Measurements from ENCODE around the gene LIN28A.
A peak's percentile ranks its signal among the peaks of the same experiment; 100 is the strongest.

The LIN28A gene

GRCh38 chr1:26469558-26469957, 58.9 kb downstream of the LIN28A start:
- no peak overlapping the region; a peak in 1 of 22 replicates for H3K27ac ChIP-seq
- no peak overlapping the region for H3K9ac ChIP-seq
- no peak for TF ChIP-seq Cebpa-rat (IDR thresholded peaks at IDR 0.05)

GRCh38 chr1:26470878-26471497, 60.4 kb downstream of the LIN28A start:
- H3K4me3 ChIP-seq: peak overlapping the region; percentile 89 to 97 (median 93)
- peaks cover 42 to 57% (median 49%) of the 10 kb centered on the region in 10 experiments for H3K4me1 ChIP-seq
- peaks cover 22 to 65% (median 52%) of the 10 kb centered on the region in 11 experiments; a peak in 21 of 22 replicates for H4K20me1 ChIP-seq
- TF ChIP-seq Cebpa-rat (IDR thresholded peaks at IDR 0.05): peak in 1 of 11 experiments; percentile 39; a peak in 2 of 22 replicates
- peaks cover 56 to 67% (median 62%) of the 10 kb centered on the region in 11 experiments for H3K36me3 ChIP-seq
- H3K9ac ChIP-seq: peak overlapping the region; percentile 99 to 100 (median 100)
- H3K27ac ChIP-seq: peak overlapping the region in 10 of 11 experiments; percentile 100; a peak in 18 of 22 replicates
- no peaks in the 10 kb centered on the region for H3K9me3 ChIP-seq (replicated peaks in 1 of 11)
- peak overlapping the region; percentile 94 to 100 (median 98) for H3K4me2 ChIP-seq
- no peaks in the 10 kb centered on the region for H3K27me3 ChIP-seq

More at GRCh38 chr1:26469558-26469957, 58.9 kb downstream of the LIN28A start:
- H4K20me1 ChIP-seq: peaks cover 18 to 60% (median 44%) of the 10 kb centered on the region in 11 experiments; a peak in 21 of 22 replicates
- H3K27me3 ChIP-seq: no peaks in the 10 kb centered on the region
- H3K36me3 ChIP-seq: peaks cover 63 to 70% (median 68%) of the 10 kb centered on the region in 11 experiments
- peak overlapping the region in 10 of 11 experiments; percentile 60 to 100 (median 98); a peak in 14 of 22 replicates for H3K4me2 ChIP-seq
- H3K4me1 ChIP-seq: peaks cover 38 to 51% (median 44%) of the 10 kb centered on the region in 10 experiments
- H3K9me3 ChIP-seq (replicated peaks in 1 of 11): no peaks in the 10 kb centered on the region
- no peak overlapping the region for H3K4me3 ChIP-seq

- H3K4me2 ChIP-seq: peak overlapping the region; percentile 94 to 100 (median 98)
- H3K27me3 ChIP-seq: no peaks in the 10 kb centered on the region
- peaks cover 28 to 72% (median 53%) of the 10 kb centered on the region in 11 experiments; a peak in 21 of 22 replicates for H4K20me1 ChIP-seq
- peaks cover 56 to 67% (median 62%) of the 10 kb centered on the region in 11 experiments for H3K36me3 ChIP-seq
- peak overlapping the region in 10 of 11 experiments; percentile 100; a peak in 20 of 22 replicates for H3K27ac ChIP-seq
- TF ChIP-seq Cebpa-rat (IDR thresholded peaks at IDR 0.05): peak in 4 of 11 experiments; percentile 41 to 76 (median 55); a peak in 4 of 22 replicates
- H3K4me1 ChIP-seq: peaks cover 42 to 61% (median 50%) of the 10 kb centered on the region in 10 experiments
- H3K4me3 ChIP-seq: peak overlapping the region; percentile 89 to 97 (median 93)
- no peaks in the 10 kb centered on the region for H3K9me3 ChIP-seq (replicated peaks in 1 of 11)
- peak overlapping the region; percentile 99 to 100 (median 100) for H3K9ac ChIP-seq
Observed at GRCh38 chr1:26471498-26472319, 61.1 kb downstream of the LIN28A start.

- H3K4me1 ChIP-seq: peaks cover 42 to 64% (median 49%) of the 10 kb centered on the region in 10 experiments
Observed at GRCh38 chr1:26472320-26472900, 61.8 kb downstream of the LIN28A start, which contains the start of gene HMGN2. HMGN2 (plus strand) TSS chr1:26472440; CDS start chr1:26472613, 173 bp downstream.

GRCh38 chr1:26472901-26473845, 62.6 kb downstream of the LIN28A start:
- Histone ChIP-seq H4K20me1 (peaks cover 32 to 76% (median 54%) of the 10 kb centered on the region in 11 experiments; a peak in 21 of 22 replicates), H3K36me3 (peaks cover 53 to 67% (median 61%) of the 10 kb centered on the region in 11 experiments), H3K4me3 (peak overlapping the region; percentile 89 to 97 (median 93)), H3K9me3 (replicated peaks in 1 of 11) (no peaks in the 10 kb centered on the region), H3K27me3 (no peaks in the 10 kb centered on the region), H3K4me2 (peak overlapping the region; percentile 80 to 98 (median 92)), H3K9ac (peak overlapping the region; percentile 99 to 100 (median 100)), H3K27ac (peak overlapping the region; percentile 99 to 100 (median 100); a peak in 21 of 22 replicates), H3K4me1 (peaks cover 42 to 68% (median 45%) of the 10 kb centered on the region in 10 experiments)
- peak in 2 of 11 experiments; percentile 45 to 51; a peak in 1 of 22 replicates for TF ChIP-seq Cebpa-rat (IDR thresholded peaks at IDR 0.05)

More at GRCh38 chr1:26472320-26472900, 61.8 kb downstream of the LIN28A start, which contains the start of gene HMGN2:
- H3K4me2 ChIP-seq: peak within 1 kb of the TSS; percentile 94 to 100 (median 98)
- peaks cover 56 to 67% (median 62%) of the 10 kb centered on the region in 11 experiments for H3K36me3 ChIP-seq
- peaks cover 32 to 77% (median 59%) of the 10 kb centered on the region in 11 experiments; a peak in 21 of 22 replicates for H4K20me1 ChIP-seq
- H3K9me3 ChIP-seq (replicated peaks in 1 of 11): no peaks in the 10 kb centered on the region
- TF ChIP-seq Cebpa-rat (IDR thresholded peaks at IDR 0.05): no peak
- no peaks in the 10 kb centered on the region for H3K27me3 ChIP-seq
- peak within 1 kb of the TSS; percentile 99 to 100 (median 100) for H3K9ac ChIP-seq
- H3K27ac ChIP-seq: peak within 1 kb of the TSS; percentile 99 to 100 (median 100)
- H3K4me3 ChIP-seq: peak within 1 kb of the TSS; percentile 89 to 97 (median 93)

GRCh38 chr1:26474818-26475217, 64.2 kb downstream of the LIN28A start:
- peaks cover 50 to 69% (median 59%) of the 10 kb centered on the region in 11 experiments for H3K36me3 ChIP-seq

GRCh38 chr1:26475989-26476388, 65.4 kb downstream of the LIN28A start:
- Histone ChIP-seq H3K4me2 (peak overlapping the region in 2 of 11 experiments; percentile 10 to 12; a peak in 5 of 22 replicates), H3K4me3 (no peak overlapping the region), H3K27me3 (no peaks in the 10 kb centered on the region), H3K27ac (no peak overlapping the region), H3K36me3 (peaks cover 48 to 77% (median 63%) of the 10 kb centered on the region in 11 experiments), H3K9me3 (replicated peaks in 1 of 11) (no peaks in the 10 kb centered on the region), H3K9ac (no peak overlapping the region), H4K20me1 (peaks cover 26 to 61% (median 38%) of the 10 kb centered on the region in 11 experiments; a peak in 20 of 22 replicates), H3K4me1 (peaks cover 27 to 66% (median 40%) of the 10 kb centered on the region in 10 experiments)
- no peak for TF ChIP-seq Cebpa-rat (IDR thresholded peaks at IDR 0.05)

More at GRCh38 chr1:26474818-26475217, 64.2 kb downstream of the LIN28A start:
- peak overlapping the region in 8 of 10 experiments; percentile 89 to 97 (median 94); a peak in 11 of 20 replicates for H3K4me3 ChIP-seq
- peaks cover 35 to 66% (median 40%) of the 10 kb centered on the region in 10 experiments for H3K4me1 ChIP-seq
- H3K9ac ChIP-seq: peak overlapping the region in 6 of 11 experiments; percentile 26 to 100 (median 100); a peak in 6 of 22 replicates
- H3K9me3 ChIP-seq (replicated peaks in 1 of 11): no peaks in the 10 kb centered on the region
- peak overlapping the region in 2 of 11 experiments; percentile 100; a peak in 2 of 22 replicates for H3K27ac ChIP-seq
- peak overlapping the region in 10 of 11 experiments; percentile 80 to 98 (median 92); a peak in 20 of 22 replicates for H3K4me2 ChIP-seq
- H3K27me3 ChIP-seq: no peaks in the 10 kb centered on the region
- no peak for TF ChIP-seq Cebpa-rat (IDR thresholded peaks at IDR 0.05)
- H4K20me1 ChIP-seq: peaks cover 32 to 65% (median 46%) of the 10 kb centered on the region in 11 experiments; a peak in 21 of 22 replicates

All from BLaER1 treated with 17β-estradiol and CSF1 and Interleukin-3, amounts not matched to agents 10 nM and 100 nM (cell line).